ENCODE results near the gene CDHR3. TPM values are rescaled to one million over a fixed set of nuclear protein-coding genes. Genes with fewer than 3 reads are reported as not detected.

Gene CDHR3
- total and polyA plus RNA-seq, 5 experiments from 2014 or later: 0.63 to 6.0 (median 2.0) TPM

DNA sequence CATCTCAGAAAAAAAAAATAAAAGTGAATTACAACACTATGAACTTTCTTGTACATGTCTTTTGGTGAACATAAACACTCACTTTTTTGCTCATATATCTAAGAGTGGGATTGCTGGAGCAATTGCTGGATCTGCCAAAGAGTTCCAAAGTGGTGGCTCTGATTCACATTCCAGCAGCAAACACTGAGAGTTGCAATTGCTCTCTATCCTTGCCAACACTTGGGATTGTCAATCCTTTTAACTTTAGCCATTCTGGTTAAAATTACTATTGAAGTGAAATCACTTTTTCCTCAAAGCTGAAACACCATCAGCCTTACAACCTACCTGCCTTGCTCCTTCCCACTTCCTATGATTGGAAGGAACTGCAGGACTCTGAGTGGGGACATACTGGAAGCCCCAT lies 70.7 kb downstream of the CDHR3 start:
- H3K4me1 Mint-ChIP-seq: peaks cover 26 to 44% (median 38%) of the 10 kb centered on the region in 4 donors
- no peaks in the 10 kb centered on the region for H3K9me3 Mint-ChIP-seq
- DNase-seq (no peak), ATAC-seq (no peak)
- no peak overlapping the region for H3K27ac Mint-ChIP-seq
- H3K27me3 Mint-ChIP-seq: peaks cover 0 to 1% (median 0%) of the 10 kb centered on the region in 5 donors
- no peak overlapping the region for H3K4me3 Mint-ChIP-seq
- no peaks in the 10 kb centered on the region for H3K36me3 Mint-ChIP-seq
- POLR2A ChIA-PET: interaction anchor here (1.3 to 2.2 kb wide), 2 partner anchors 9 to 11 kb away, joined by 3 to 9 read pairs; no protein-coding TSS in a partner anchor

DNA sequence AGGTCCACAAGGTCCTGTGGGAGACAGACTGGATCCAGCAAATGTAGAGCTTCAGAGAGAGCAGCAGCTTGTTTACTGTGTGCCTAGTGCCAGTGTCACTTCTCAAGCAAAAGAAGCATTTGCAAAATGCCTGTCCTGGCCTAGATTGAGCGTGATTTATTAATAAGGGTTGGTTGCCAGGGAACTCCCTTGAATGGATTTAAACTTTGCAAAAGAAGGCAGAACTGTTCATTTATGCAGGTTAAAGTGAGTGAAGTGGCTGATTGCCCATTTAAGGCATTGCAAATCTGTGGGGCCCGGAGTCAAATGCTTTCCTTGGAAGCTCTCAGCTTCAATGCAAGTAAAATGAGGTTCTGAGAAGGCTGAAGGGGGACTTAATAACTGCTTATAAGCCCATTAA lies 71.3 kb downstream of the CDHR3 start:
- no peak overlapping the region for H3K4me3 Mint-ChIP-seq
- no peak for ATAC-seq
- H3K36me3 Mint-ChIP-seq: no peaks in the 10 kb centered on the region
- POLR2A ChIA-PET: interaction anchor here (4.0 kb wide), 1 partner anchor 12 kb away, joined by 20 read pairs; no protein-coding TSS in a partner anchor
- DNase-seq: no peak
- H3K27me3 Mint-ChIP-seq: peaks cover 0 to 1% (median 0%) of the 10 kb centered on the region in 5 donors
- H3K27ac Mint-ChIP-seq: peak overlapping the region in 1 of 10 donors; percentile 41
- peaks cover 26 to 47% (median 37%) of the 10 kb centered on the region in 4 donors for H3K4me1 Mint-ChIP-seq
- H3K9me3 Mint-ChIP-seq: no peaks in the 10 kb centered on the region

DNA sequence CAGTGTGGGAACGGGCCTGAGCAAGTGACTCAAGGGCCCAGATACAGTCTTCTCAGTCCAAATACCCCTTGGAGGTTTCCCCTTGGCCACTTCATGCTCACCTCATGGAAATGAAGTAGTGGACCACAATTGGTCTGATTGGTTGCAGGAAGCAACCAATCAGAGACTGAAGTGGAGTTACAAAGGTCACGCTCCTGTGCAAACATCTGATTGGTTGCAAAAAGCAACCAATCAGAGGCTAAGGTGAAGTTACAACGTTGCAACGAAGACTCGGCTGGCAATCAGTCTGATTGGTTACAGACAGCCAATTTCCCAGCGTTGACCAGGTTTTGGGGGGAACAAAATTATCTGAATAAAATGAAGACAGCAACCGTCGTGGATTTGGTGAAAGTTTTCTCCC lies 72.5 kb downstream of the CDHR3 start:
- H3K9me3 Mint-ChIP-seq: no peaks in the 10 kb centered on the region
- no peak overlapping the region for H3K27ac Mint-ChIP-seq
- POLR2A ChIA-PET: interaction anchor here (4.0 kb wide), 1 partner anchor 13 kb away, joined by 20 read pairs; no protein-coding TSS in a partner anchor
- H3K4me1 Mint-ChIP-seq: peaks cover 25 to 49% (median 37%) of the 10 kb centered on the region in 4 donors
- DNase-seq (no peak), ATAC-seq (no peak)
- H3K36me3 Mint-ChIP-seq: no peaks in the 10 kb centered on the region
- no peaks in the 10 kb centered on the region for H3K27me3 Mint-ChIP-seq
- H3K4me3 Mint-ChIP-seq: no peak overlapping the region

- no peak overlapping the region for H3K4me3 Mint-ChIP-seq
- H3K27ac Mint-ChIP-seq: peak overlapping the region in 1 of 10 donors; percentile 67
- peaks cover 27 to 49% (median 37%) of the 10 kb centered on the region in 4 donors for H3K4me1 Mint-ChIP-seq
- no peaks in the 10 kb centered on the region for H3K9me3 Mint-ChIP-seq
- POLR2A ChIA-PET: interaction anchor here (1.0 to 4.0 kb wide), 2 partner anchors 13 to 344 kb away, joined by 4 to 20 read pairs; no protein-coding TSS in a partner anchor
- DNase-seq (no peak), ATAC-seq (no peak)
- no peaks in the 10 kb centered on the region for H3K27me3 Mint-ChIP-seq
- H3K36me3 Mint-ChIP-seq: no peaks in the 10 kb centered on the region
Measured at GRCh38 chr7:106036004-106036403, 72.9 kb downstream of the CDHR3 start.

GRCh38 chr7:106037489-106038176 lies 74.6 kb downstream of the CDHR3 start:
- ATAC-seq (no peak), DNase-seq (no peak)
- peak overlapping the region in 2 of 10 donors; percentile 35 to 39 for H3K27ac Mint-ChIP-seq
- H3K9me3 Mint-ChIP-seq: no peaks in the 10 kb centered on the region
- no peaks in the 10 kb centered on the region for H3K27me3 Mint-ChIP-seq
- H3K4me3 Mint-ChIP-seq: peak overlapping the region in 1 of 10 donors; percentile 1
- H3K36me3 Mint-ChIP-seq: no peaks in the 10 kb centered on the region
- peaks cover 25 to 52% (median 40%) of the 10 kb centered on the region in 4 donors for H3K4me1 Mint-ChIP-seq
- POLR2A ChIA-PET: interaction anchor here (0.6 to 4.0 kb wide), 3 partner anchors 15 to 143 kb away, joined by 3 to 20 read pairs (median 3); no protein-coding TSS in a partner anchor

- H3K4me1 Mint-ChIP-seq: peaks cover 27 to 54% (median 43%) of the 10 kb centered on the region in 4 donors
- POLR2A ChIA-PET: interaction anchor here (1.2 to 4.0 kb wide), 2 partner anchors 16 to 33 kb away, joined by 3 to 20 read pairs; no protein-coding TSS in a partner anchor
- peak overlapping the region in 5 of 10 donors; percentile 11 to 70 (median 35) for H3K27ac Mint-ChIP-seq
- H3K9me3 Mint-ChIP-seq: no peaks in the 10 kb centered on the region
- no peaks in the 10 kb centered on the region for H3K36me3 Mint-ChIP-seq
- ATAC-seq (no peak), DNase-seq (no peak)
- no peaks in the 10 kb centered on the region for H3K27me3 Mint-ChIP-seq
- H3K4me3 Mint-ChIP-seq: no peak overlapping the region
Measured at GRCh38 chr7:106038289-106038688, 75.2 kb downstream of the CDHR3 start.

GRCh38 chr7:106038916-106039315 lies 75.9 kb downstream of the CDHR3 start:
- no peaks in the 10 kb centered on the region for H3K36me3 Mint-ChIP-seq
- no peaks in the 10 kb centered on the region for H3K9me3 Mint-ChIP-seq
- H3K27me3 Mint-ChIP-seq: no peaks in the 10 kb centered on the region
- ATAC-seq: no peak
- no peak overlapping the region for H3K4me3 Mint-ChIP-seq
- peak overlapping the region in 2 of 10 donors; percentile 8 to 35 for H3K27ac Mint-ChIP-seq
- peaks cover 27 to 54% (median 43%) of the 10 kb centered on the region in 4 donors for H3K4me1 Mint-ChIP-seq
- DNase-seq: no peak
- POLR2A ChIA-PET: interaction anchor here (0.5 to 4.0 kb wide), 3 partner anchors 16 to 261 kb away, joined by 3 to 24 read pairs (median 3); no protein-coding TSS in a partner anchor

- no peaks in the 10 kb centered on the region for H3K9me3 Mint-ChIP-seq
- ATAC-seq (no peak), DNase-seq (no peak)
- no peak overlapping the region for H3K4me3 Mint-ChIP-seq
- H3K27ac Mint-ChIP-seq: peak overlapping the region in 1 of 10 donors; percentile 83
- peaks cover 0 to 1% (median 0%) of the 10 kb centered on the region in 5 donors for H3K27me3 Mint-ChIP-seq
- H3K36me3 Mint-ChIP-seq: no peaks in the 10 kb centered on the region
- peaks cover 27 to 49% (median 43%) of the 10 kb centered on the region in 4 donors for H3K4me1 Mint-ChIP-seq
- POLR2A ChIA-PET: interaction anchor here (4.0 kb wide), 1 partner anchor 17 kb away, joined by 24 read pairs; no protein-coding TSS in a partner anchor
Measured at GRCh38 chr7:106039486-106040060, 76.5 kb downstream of the CDHR3 start.

DNA sequence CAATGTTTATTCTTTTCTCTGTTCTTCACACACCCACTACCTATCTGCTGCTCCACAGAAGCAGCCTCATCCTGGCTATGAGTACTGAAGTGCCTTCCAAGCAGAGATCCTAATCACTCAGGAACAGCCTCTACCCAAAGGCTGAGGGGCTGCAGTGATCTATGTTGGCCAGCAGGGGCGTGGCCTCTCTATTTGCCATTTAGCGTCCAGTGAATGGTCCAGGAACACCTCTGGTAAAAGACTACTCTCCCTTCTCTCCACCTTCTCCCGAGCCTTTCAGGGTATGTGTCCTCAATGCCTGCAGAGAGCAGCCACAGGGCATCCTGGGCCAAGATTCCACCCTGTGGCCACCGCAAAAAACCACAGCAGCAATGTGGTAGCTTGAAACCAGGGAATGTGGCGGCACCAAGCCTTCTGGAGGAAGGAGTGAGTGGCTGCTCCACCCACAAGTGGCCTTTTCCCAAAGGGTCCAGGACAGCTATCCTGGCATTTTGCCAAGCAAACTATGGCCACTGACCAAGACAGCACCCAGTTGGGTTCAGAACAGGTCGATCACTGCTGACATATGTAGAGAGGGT lies 78.2 kb downstream of the CDHR3 start:
- H3K4me3 Mint-ChIP-seq: peak overlapping the region in 8 of 10 donors; percentile 40 to 80 (median 68)
- POLR2A ChIA-PET: interaction anchor here (0.9 to 4.0 kb wide), 4 partner anchors 18 to 281 kb away, joined by 3 to 24 read pairs (median 4); no protein-coding TSS in a partner anchor
- ATAC-seq (peak; percentile 10 to 12), DNase-seq (peak in 4 of 10 donors; percentile 21 to 37 (median 24))
- H3K36me3 Mint-ChIP-seq: no peaks in the 10 kb centered on the region
- peak overlapping the region in 9 of 10 donors; percentile 48 to 93 (median 78) for H3K27ac Mint-ChIP-seq
- H3K27me3 Mint-ChIP-seq: peaks cover 0 to 4% (median 0%) of the 10 kb centered on the region in 5 donors
- no peaks in the 10 kb centered on the region for H3K9me3 Mint-ChIP-seq
- H3K4me1 Mint-ChIP-seq: peaks cover 27 to 49% (median 41%) of the 10 kb centered on the region in 4 donors

DNA sequence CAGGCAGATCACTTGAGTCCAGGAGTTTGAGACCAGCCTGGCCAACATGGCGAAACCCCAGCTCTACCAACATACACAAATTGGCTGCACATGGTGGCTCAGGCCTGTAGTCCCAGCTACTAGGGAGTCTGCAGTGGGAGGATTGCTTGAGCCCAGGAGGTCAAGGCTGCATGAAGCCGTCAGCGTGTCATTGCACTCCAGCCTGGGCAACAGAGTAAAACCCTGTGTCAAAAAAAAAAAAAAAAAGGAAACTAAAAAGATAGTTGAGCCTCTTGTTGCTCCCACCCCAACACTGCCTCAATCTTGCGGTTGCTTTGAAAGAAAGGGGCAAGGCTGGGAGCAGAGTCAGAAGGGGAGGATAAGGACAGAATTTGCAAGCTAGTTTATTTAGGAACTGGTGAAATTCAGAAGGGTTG lies 79.1 kb downstream of the CDHR3 start:
- no peak for DNase-seq
- Mint-ChIP-seq H3K4me1 (peaks cover 27 to 49% (median 40%) of the 10 kb centered on the region in 4 donors), H3K36me3 (no peaks in the 10 kb centered on the region), H3K9me3 (no peaks in the 10 kb centered on the region), H3K4me3 (peak overlapping the region in 9 of 10 donors; percentile 54 to 86 (median 76)), H3K27ac (peak overlapping the region in 9 of 10 donors; percentile 74 to 93 (median 90)), H3K27me3 (peaks cover 0 to 5% (median 0%) of the 10 kb centered on the region in 5 donors)
- ATAC-seq: peak; percentile 41 to 45
- POLR2A ChIA-PET: interaction anchor here (0.6 to 4.0 kb wide), 10 partner anchors 17 to 925 kb away, joined by 3 to 24 read pairs (median 4); no protein-coding TSS in a partner anchor

- no peaks in the 10 kb centered on the region for H3K36me3 Mint-ChIP-seq
- H3K27ac Mint-ChIP-seq: no peak overlapping the region
- no peak overlapping the region for H3K4me3 Mint-ChIP-seq
- POLR2A ChIA-PET: no interaction called here
- DNase-seq (no peak), ATAC-seq (no peak)
- peaks cover 0 to 5% (median 0%) of the 10 kb centered on the region in 5 donors for H3K27me3 Mint-ChIP-seq
- H3K4me1 Mint-ChIP-seq: peaks cover 20 to 34% (median 29%) of the 10 kb centered on the region in 4 donors
- H3K9me3 Mint-ChIP-seq: no peaks in the 10 kb centered on the region
Measured at GRCh38 chr7:106045139-106045538, 82.1 kb downstream of the CDHR3 start.

DNA sequence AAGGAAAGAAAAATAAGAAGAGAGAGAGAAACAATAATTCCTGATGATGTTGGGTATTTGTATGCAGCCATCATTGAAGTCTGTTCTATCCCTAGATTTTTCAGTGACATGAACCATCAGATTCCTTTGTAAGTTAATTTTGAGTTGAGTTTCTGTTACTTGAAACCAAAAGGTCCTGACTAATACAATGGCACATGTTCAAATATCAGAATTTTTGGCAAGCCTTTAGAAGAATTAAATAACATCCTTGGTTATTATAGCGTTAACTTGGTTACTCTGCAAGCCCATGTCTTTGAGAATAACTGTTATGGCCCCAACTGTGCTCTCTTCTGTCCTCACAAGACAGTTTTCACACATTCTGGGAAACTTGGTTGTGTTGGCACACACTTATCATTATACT lies 82.5 kb downstream of the CDHR3 start:
- no peak for ATAC-seq
- POLR2A ChIA-PET: no interaction called here
- Mint-ChIP-seq H3K27me3 (peaks cover 0 to 5% (median 0%) of the 10 kb centered on the region in 5 donors), H3K9me3 (no peaks in the 10 kb centered on the region), H3K4me1 (peaks cover 15 to 32% (median 25%) of the 10 kb centered on the region in 4 donors), H3K36me3 (no peaks in the 10 kb centered on the region), H3K4me3 (no peak overlapping the region), H3K27ac (no peak overlapping the region)
- no peak for DNase-seq

All from naive thymus-derived CD8-positive, alpha-beta T cell (primary cell).